HEK293T (cell line): Measurements from ENCODE around the gene HOXD1.

Source experiments
- ARNT ChIP-seq: fragments of 450-650 bp; IDR thresholded peaks from 2 replicates; pipeline ENCODE4 v1.6.1; 2017; ENCODE audit warnings: mild to moderate bottlenecking
- BHLHE40 ChIP-seq: fragments of 450-650 bp; IDR thresholded peaks from 2 replicates; pipeline ENCODE4 v1.6.1; 2016; ENCODE audit warnings: mild to moderate bottlenecking, moderate library complexity, borderline replicate concordance
- FOXK2 ChIP-seq: fragments of 450-650 bp; IDR thresholded peaks from 2 replicates; pipeline ENCODE4 v1.6.1; 2016; ENCODE audit warnings: mild to moderate bottlenecking
- FOXM1 ChIP-seq: fragments of 450-650 bp; IDR thresholded peaks from 2 replicates; pipeline ENCODE4 v1.6.1; 2017; ENCODE audit warnings: mild to moderate bottlenecking, borderline replicate concordance
- HDGF ChIP-seq: fragments of 450-650 bp; IDR thresholded peaks from 2 replicates; pipeline ENCODE4 v1.6.1; 2017; ENCODE audit warnings: antibody characterized with exemption, borderline replicate concordance
- L3MBTL2 ChIP-seq: fragments of 450-650 bp; conservative IDR thresholded peaks from 2 replicates; pipeline ENCODE4 v1.6.1; 2016; ENCODE audit warnings: mild to moderate bottlenecking
- LEF1 ChIP-seq: fragments of 450-650 bp; IDR thresholded peaks from 2 replicates; pipeline ENCODE4 v1.6.1; 2017; ENCODE audit warnings: mild to moderate bottlenecking, borderline replicate concordance
- NFRKB ChIP-seq: fragments of 450-650 bp; IDR thresholded peaks from 2 replicates; pipeline ENCODE4 v1.6.1; 2016; ENCODE audit warnings: mild to moderate bottlenecking, moderate library complexity
- SP1 ChIP-seq: fragments of 450-650 bp; IDR thresholded peaks from 2 replicates; pipeline ENCODE4 v1.6.1; 2017
- SUZ12 ChIP-seq: fragments of 450-650 bp; IDR thresholded peaks from 2 replicates; pipeline ENCODE4 v1.6.1; 2016; ENCODE audit warnings: mild to moderate bottlenecking
- TARDBP ChIP-seq: fragments of 450-650 bp; IDR thresholded peaks from 2 replicates; pipeline ENCODE4 v1.6.1; 2016

DNA sequence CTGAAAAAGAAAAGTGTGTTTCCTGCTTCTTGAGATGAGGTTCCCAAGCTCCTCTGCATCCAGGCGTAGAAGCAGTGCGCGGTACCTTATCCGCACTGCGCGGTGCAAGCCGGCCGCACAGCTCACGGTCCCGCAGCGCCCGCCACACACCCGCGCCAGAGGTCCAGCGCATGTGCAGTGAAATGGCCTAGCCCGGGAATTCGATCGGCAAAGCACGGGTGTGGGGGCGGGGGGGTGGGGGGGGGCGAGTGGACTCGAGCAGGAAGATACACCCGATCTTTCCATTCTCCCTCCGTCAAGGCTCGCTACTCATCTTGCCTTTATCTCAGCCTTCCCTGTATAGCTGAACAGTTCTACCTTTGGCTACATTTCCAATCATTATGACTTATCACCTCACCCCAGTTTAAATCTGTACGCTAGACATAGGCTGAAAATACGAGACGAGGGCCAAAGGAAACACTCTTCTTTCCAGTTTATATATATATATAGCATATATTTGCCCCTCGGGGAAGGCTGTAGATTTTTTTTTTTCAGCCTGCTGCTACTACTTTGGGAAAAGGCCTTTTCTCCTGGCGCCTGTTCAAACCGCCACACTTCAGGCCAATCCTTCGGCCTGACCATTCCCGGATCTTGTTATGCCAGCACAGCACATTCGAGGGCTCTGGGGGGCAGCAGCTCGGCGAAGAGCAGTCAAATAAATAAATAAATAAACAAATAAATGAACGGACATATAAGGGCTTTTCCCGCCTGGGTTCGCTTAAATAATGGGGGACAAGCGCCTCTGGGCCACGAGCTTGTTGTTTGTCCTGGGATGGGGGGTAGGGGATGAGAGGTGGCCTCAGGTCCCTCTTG lies 48.6 kb upstream of the HOXD1 start:
- no peak for TF ChIP-seq FOXM1
- no peak for TF ChIP-seq NFRKB
- no peak for TF ChIP-seq L3MBTL2
- no peak for TF ChIP-seq SP1
- no peak for TF ChIP-seq LEF1
- no peak for TF ChIP-seq ARNT
- no peak for TF ChIP-seq HDGF
- TF ChIP-seq SUZ12: no peak
- TF ChIP-seq TARDBP: no peak
- no peak for TF ChIP-seq FOXK2
- TF ChIP-seq BHLHE40: no peak
